Measurements from ENCODE around the gene MYZAP. TPM values are rescaled to one million over a fixed set of nuclear protein-coding genes. Genes with fewer than 3 reads are reported as not detected.

Gene MYZAP, protein sequence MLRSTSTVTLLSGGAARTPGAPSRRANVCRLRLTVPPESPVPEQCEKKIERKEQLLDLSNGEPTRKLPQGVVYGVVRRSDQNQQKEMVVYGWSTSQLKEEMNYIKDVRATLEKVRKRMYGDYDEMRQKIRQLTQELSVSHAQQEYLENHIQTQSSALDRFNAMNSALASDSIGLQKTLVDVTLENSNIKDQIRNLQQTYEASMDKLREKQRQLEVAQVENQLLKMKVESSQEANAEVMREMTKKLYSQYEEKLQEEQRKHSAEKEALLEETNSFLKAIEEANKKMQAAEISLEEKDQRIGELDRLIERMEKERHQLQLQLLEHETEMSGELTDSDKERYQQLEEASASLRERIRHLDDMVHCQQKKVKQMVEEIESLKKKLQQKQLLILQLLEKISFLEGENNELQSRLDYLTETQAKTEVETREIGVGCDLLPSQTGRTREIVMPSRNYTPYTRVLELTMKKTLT
- total RNA-seq (2021), result 0.63 and 0.72 TPM in 2 replicates
- long read RNA-seq, transcript MYZAP-201 (13 exons, 2,361 nt), result major isoform, 6 of 6 reads
- long read RNA-seq, partial matches to known transcripts, result 0 of 6 reads
- long read RNA-seq, other reads (novel, unspliced or antisense), result 0 of 6 reads

DNA sequence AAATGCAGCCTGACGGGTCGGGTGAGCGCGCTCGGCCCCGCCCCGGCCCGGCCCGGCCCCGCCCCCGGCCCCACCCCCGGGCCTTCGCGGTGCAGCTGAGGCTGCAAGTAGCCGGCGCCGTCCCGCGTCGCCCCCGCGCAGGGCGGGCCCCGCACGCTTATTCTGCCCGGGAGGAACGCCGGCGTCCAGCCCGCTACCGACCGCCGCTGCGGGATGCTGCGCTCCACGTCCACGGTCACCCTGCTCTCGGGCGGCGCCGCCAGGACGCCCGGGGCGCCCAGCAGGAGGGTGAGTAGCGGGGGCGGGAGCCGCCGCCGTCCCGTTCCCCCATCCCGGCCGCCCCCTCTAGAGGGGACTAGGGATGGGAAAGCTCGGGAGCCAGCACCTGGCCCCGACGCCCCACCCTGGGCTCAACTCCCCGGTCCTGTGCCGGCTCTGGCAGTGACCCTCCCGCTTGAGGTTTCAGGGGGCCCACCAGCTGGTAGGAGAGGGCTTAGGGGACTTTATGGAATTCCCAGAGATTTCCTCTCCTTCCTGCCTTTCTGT lies at the start of gene MYZAP:
TSS of gene MYZAP (plus strand) at position 83 of the 546 bp plus-strand sequence. CDS start at position 214, 131 bp downstream.
- Histone ChIP-seq H3K14ac (ENCODE audit: insufficient read depth, low read length) (no peak within 1 kb of the TSS; the same call in 1 of the 2 replicates), H3K56ac (ENCODE audit: insufficient read length, low read depth, low read length) (no peak within 1 kb of the TSS), H3K4me1 (ENCODE audit: insufficient read depth, low read length) (no peaks in the 10 kb centered on the region), H3K4ac (ENCODE audit: low read depth, low read length) (no peak within 1 kb of the TSS), H2BK5ac (ENCODE audit: insufficient read length, low read length) (no peak within 1 kb of the TSS), H3K18ac (ENCODE audit: insufficient read length, low read depth, low read length) (no peak within 1 kb of the TSS), H4K91ac (ENCODE audit: insufficient read length, low read depth, low read length) (no peak within 1 kb of the TSS), H3K27me3 (ENCODE audit: insufficient read depth, low read length) (no peaks in the 10 kb centered on the region), H2BK120ac (ENCODE audit: low read depth, low read length, poor library complexity, severe bottlenecking) (no peak within 1 kb of the TSS), H3T11ph (ENCODE audit: low read length) (no peak within 1 kb of the TSS), H3K4me2 (ENCODE audit: insufficient read depth, insufficient read length, low read length) (peak within 1 kb of the TSS; percentile 53), H3K9ac (ENCODE audit: extremely low read depth, insufficient read length, low read length) (no peak within 1 kb of the TSS), H2AFZ (ENCODE audit: low read length) (no peak within 1 kb of the TSS), H3K79me2 (ENCODE audit: insufficient read depth, low read length) (no peaks in the 10 kb centered on the region), H2BK15ac (ENCODE audit: low read depth, low read length) (no peak within 1 kb of the TSS), H4K20me1 (ENCODE audit: control insufficient read depth, insufficient read depth, insufficient read length) (no peaks in the 10 kb centered on the region), H2BK12ac (ENCODE audit: insufficient read length, low read depth, low read length) (no peak within 1 kb of the TSS), H4K5ac (ENCODE audit: insufficient read length, low read depth, low read length) (no peak within 1 kb of the TSS), H3K23ac (ENCODE audit: insufficient read length, low read depth, low read length) (no peak within 1 kb of the TSS), H3K23me2 (ENCODE audit: insufficient read length, low read depth, low read length, poor library complexity, severe bottlenecking) (peaks cover 3% of the 10 kb centered on the region), H3K9me3 (ENCODE audit: control insufficient read depth, low read depth, low read length) (no peaks in the 10 kb centered on the region), H4K8ac (replicated peaks; ENCODE audit: insufficient read length, low read depth, low read length) (no peak within 1 kb of the TSS), H3K79me1 (ENCODE audit: insufficient read depth, low read depth, low read length, poor library complexity, severe bottlenecking) (no peaks in the 10 kb centered on the region), H2AK5ac (ENCODE audit: insufficient read length, low read length) (no peak within 1 kb of the TSS), H3K27ac (ENCODE audit: insufficient read length, low read depth, low read length) (no peak within 1 kb of the TSS), H2BK20ac (ENCODE audit: low read depth, low read length, poor library complexity, severe bottlenecking) (no peak within 1 kb of the TSS)
- Mint-ChIP-seq H3K27ac (no peak within 1 kb of the TSS; a peak in 1 of 7 replicates), H3K4me3 (peak within 1 kb of the TSS; percentile 67 to 83), H3K27me3 (ENCODE audit: low read depth) (peaks cover 57% of the 10 kb centered on the region), H3K9me3 (no peaks in the 10 kb centered on the region), H3K36me3 (ENCODE audit: insufficient read depth in 1 of 3, low read depth in 3 of 3) (no peaks in the 10 kb centered on the region), H3K4me1 (peaks cover 10 to 11% of the 10 kb centered on the region in 2 experiments)
- no peak; the same call in 2 of the 3 replicates for TF ChIP-seq CTCF (conservative IDR thresholded peaks at IDR 0.05)
- peak; percentile 77 for DNase-seq
- WGBS (ENCODE audit: extremely low coverage, insufficient read length, low lambda C conversion rate), result no CpG with 5 or more reads among the region's 58 CpGs
